ENCODE data around the gene ANKS4B. TPM values are rescaled to one million over a fixed set of nuclear protein-coding genes. Genes with fewer than 3 reads are reported as not detected.
"Not testable (repeated sequence)": the region's sequence is repeated elsewhere in the genome, so short reads cannot be mapped to it uniquely, and the experiment has no call there.

Gene ANKS4B
- total RNA-seq, 1 donor from 2014 or later, result not detected

DNA sequence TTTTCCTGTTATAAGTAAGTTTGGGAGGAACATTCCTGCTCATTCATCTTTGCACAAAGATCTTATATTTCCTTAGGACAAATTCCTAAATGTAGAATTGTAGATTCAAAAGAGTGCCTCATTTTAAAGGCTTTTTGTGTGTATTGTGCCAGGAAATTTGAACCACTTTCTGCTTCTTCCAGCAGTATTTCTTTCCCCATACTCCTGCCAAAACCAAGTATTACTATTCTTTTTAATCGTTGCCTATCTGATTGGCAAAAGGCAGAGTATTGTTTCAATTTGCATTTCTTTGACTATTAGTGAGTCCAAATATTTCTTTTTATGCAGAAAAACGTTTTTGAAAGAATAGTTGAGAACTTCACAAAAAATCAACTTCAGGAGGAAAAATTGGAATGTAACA, 9.3 kb downstream of the ANKS4B start:
- no peaks in the 10 kb centered on the region for H3K36me3 ChIP-seq (ENCODE audit: control insufficient read depth, insufficient read depth, low read length)
- TF ChIP-seq, protein P1, sequence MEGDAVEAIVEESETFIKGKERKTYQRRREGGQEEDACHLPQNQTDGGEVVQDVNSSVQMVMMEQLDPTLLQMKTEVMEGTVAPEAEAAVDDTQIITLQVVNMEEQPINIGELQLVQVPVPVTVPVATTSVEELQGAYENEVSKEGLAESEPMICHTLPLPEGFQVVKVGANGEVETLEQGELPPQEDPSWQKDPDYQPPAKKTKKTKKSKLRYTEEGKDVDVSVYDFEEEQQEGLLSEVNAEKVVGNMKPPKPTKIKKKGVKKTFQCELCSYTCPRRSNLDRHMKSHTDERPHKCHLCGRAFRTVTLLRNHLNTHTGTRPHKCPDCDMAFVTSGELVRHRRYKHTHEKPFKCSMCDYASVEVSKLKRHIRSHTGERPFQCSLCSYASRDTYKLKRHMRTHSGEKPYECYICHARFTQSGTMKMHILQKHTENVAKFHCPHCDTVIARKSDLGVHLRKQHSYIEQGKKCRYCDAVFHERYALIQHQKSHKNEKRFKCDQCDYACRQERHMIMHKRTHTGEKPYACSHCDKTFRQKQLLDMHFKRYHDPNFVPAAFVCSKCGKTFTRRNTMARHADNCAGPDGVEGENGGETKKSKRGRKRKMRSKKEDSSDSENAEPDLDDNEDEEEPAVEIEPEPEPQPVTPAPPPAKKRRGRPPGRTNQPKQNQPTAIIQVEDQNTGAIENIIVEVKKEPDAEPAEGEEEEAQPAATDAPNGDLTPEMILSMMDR (IDR thresholded peaks at IDR 0.05; ENCODE audit: insufficient read depth, low read length, poor library complexity, severe bottlenecking), result no peak
- no peak overlapping the region for H3K4me3 ChIP-seq (ENCODE audit: low read depth, low read length)
- no peak for DNase-seq (ENCODE audit: low read depth)
- no peaks in the 10 kb centered on the region for H3K27me3 ChIP-seq (ENCODE audit: control insufficient read depth, insufficient read depth, low read length)

DNA sequence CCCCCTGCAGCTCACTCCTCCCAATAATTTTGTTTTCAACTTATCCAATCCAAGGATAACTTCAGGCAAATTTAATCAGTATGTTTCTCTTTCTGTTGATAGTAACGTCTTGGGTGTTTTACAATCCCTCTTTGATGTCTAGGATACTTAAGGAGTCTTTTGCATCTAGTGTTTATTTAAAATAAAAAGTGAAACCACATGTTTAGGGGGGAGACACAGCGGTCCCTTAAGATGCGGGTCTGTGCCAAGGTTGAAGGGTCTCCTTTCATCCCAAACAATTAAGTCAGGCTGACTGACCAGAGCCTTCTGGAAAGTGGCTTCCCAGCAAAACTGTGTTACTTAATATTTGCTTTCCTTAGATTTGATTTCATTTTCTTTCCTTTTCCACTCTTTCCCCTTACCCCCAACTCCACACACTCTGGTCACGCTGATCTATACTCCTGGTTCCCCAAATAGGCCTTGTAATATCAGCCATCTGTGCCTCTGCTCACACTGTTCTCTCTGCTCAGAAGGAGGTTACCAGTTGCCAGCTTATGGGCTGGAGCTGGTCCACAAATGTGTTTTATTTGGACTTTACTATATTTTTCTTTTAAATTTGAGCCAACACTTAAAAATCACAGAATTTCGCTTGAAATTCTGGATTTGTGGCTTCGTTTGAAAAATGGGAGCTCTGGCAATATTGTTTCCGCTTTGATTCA, 11.2 kb downstream of the ANKS4B start:
- Histone ChIP-seq H3K27me3 (ENCODE audit: control insufficient read depth, insufficient read depth, low read length) (peaks cover under 1% of the 10 kb centered on the region), H3K4me3 (ENCODE audit: low read depth, low read length) (no peak overlapping the region), H3K36me3 (ENCODE audit: control insufficient read depth, insufficient read depth, low read length) (no peaks in the 10 kb centered on the region)
- DNase-seq (ENCODE audit: low read depth), result no peak
- TF ChIP-seq, protein P1 (IDR thresholded peaks at IDR 0.05; ENCODE audit: insufficient read depth, low read length, poor library complexity, severe bottlenecking), result no peak

DNA sequence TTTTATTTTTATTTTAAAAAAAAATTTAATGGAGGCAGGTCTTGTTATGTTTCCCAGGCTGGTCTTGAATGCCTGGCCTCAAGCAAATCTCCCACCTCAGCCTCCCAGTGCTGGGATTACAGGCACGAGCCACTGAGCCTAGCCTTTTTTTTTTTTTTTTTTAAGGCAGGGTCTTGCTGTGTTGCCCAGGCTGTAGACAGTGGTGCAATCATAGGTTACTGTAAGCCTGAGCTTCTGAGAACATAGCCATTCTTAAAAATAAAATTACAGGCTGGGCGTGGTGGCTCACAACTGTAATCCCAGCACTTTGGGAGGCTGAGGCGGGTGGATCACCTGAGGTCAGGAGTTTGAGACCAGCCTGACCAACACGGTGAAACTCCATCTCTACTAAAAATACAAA, 14.7 kb downstream of the ANKS4B start:
- not testable (repeated sequence) for H3K27me3 ChIP-seq (ENCODE audit: control insufficient read depth, insufficient read depth, low read length); H3K4me3 ChIP-seq (ENCODE audit: low read depth, low read length)

DNA sequence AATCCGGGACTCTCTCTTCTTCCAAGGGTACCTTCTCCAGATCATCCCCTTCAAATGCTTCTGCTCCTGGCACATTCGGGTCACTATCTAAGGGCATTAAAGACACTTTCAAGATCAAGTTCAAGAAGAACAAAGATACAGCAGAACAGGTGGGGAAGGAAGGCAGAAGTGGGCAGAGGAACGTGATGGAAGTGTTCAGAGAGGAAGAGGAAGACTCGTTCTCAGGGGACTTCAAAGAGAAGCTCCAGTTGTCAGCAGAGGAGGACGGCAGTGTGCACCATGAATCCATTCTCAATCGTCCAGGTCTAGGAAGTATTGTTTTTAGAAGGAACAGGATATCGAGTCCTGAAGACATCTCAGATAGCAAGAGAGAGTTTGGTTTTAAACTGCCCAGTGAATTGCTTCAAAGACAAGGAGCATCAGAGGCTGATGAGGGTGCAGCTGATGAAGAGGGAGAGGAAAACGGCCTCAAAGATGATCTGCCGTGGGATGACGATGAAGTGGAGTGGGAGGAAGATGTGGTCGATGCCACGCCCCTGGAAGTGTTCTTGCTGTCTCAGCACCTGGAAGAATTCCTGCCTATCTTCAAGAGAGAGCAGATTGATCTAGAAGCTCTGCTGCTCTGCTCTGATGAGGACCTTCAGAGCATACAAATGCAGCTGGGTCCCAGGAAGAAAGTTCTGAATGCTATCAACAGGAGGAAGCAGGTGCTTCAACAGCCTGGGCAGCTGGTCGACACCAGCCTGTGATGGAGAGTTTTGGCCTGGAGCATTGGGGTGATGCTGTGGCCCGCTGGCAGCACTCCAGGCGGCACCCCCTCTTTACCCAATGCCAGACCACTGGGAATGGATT, 16.8 kb downstream of the ANKS4B start:
- TF ChIP-seq, protein P1 (IDR thresholded peaks at IDR 0.05; ENCODE audit: insufficient read depth, low read length, poor library complexity, severe bottlenecking), result no peak
- no peaks in the 10 kb centered on the region for H3K36me3 ChIP-seq (ENCODE audit: control insufficient read depth, insufficient read depth, low read length)
- no peak overlapping the region for H3K4me3 ChIP-seq (ENCODE audit: low read depth, low read length)
- peaks cover 2% of the 10 kb centered on the region for H3K27me3 ChIP-seq (ENCODE audit: control insufficient read depth, insufficient read depth, low read length)
- DNase-seq (ENCODE audit: low read depth), result no peak

More for the DNA sequence above, 14.7 kb downstream of the ANKS4B start:
- not testable (repeated sequence) for DNase-seq (ENCODE audit: low read depth); H3K36me3 ChIP-seq (ENCODE audit: control insufficient read depth, insufficient read depth, low read length)

DNA sequence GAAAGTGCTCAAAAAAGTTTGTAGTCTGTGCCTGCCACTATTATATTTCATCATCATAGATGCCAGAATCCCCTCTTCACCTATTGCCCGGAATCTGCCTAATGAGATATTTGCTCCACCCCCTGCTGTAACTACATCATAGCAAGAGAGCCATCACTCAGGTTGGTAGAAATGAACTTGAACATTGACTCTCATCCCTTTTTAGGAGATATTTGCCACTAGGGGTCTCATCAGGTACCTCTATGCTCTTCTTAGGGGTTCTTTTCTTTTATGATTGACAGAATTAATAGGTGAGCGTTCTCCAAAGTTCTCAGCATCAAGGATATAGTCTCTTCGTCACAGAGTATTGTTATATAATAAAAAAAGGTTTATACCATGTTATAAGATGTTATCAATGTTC, 20.0 kb downstream of the ANKS4B start:
- TF ChIP-seq, protein P1 (IDR thresholded peaks at IDR 0.05; ENCODE audit: insufficient read depth, low read length, poor library complexity, severe bottlenecking), result no peak
- Histone ChIP-seq H3K36me3 (ENCODE audit: control insufficient read depth, insufficient read depth, low read length) (no peaks in the 10 kb centered on the region), H3K27me3 (ENCODE audit: control insufficient read depth, insufficient read depth, low read length) (peaks cover 2% of the 10 kb centered on the region), H3K4me3 (ENCODE audit: low read depth, low read length) (no peak overlapping the region)
- no peak for DNase-seq (ENCODE audit: low read depth)

DNA sequence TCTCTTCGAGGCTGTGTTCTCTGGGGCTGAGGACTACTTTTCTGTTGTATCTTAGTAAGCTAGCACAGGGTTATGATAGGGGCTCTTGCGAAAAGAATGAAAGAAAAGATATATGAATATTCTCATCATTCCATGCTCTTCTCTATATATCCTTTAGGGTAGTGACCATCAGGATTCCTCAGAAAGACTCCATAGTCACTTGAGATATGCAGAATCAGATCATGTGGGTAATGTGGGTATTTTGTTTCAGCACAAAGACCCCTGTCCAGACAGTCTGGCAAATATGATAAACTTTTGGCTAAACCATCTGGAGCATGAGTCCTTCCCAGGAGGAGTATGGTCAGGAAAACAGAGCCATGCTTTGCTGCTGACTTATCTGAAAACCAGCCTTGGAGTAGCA, 23.1 kb downstream of the ANKS4B start:
- DNase-seq (ENCODE audit: low read depth), result no peak
- TF ChIP-seq, protein P1 (IDR thresholded peaks at IDR 0.05; ENCODE audit: insufficient read depth, low read length, poor library complexity, severe bottlenecking), result no peak
- Histone ChIP-seq H3K36me3 (ENCODE audit: control insufficient read depth, insufficient read depth, low read length) (no peaks in the 10 kb centered on the region), H3K27me3 (ENCODE audit: control insufficient read depth, insufficient read depth, low read length) (no peaks in the 10 kb centered on the region), H3K4me3 (ENCODE audit: low read depth, low read length) (no peak overlapping the region)

Data from kidney epithelial cell (primary cell).